GM23338 (cell line): ENCODE results near the gene MATCAP1. TPM values are rescaled to one million over a fixed set of nuclear protein-coding genes. Genes with fewer than 3 reads are reported as not detected.
A peak's percentile ranks its signal among the peaks of the same experiment; 100 is the strongest.

Experiments used
- ATAC-seq: fragments of 200-7000 bp; cut with Tn5 transposase; 3 replicates; pipeline ENCODE4 v1.9.1; 2020
- DNase-seq: peaks from one replicate; pipeline ENCODE4 v3.0.0-alpha.2; 2015; ENCODE audit warnings: low spot score
- H2AFZ ChIP-seq: fragments of 200-600 bp; sonication (generic); 2 replicates; pipeline ENCODE4 v1.8.0; 2016; ENCODE audit warnings: antibody characterized with exemption, mild to moderate bottlenecking, moderate library complexity
- H3F3A ChIP-seq: fragments of 200-600 bp; sonication (generic); replicated peaks from 2 replicates; pipeline ENCODE4 v1.8.0; 2017; ENCODE audit warnings: antibody characterized with exemption, mixed run types, low read depth
- H3K27ac ChIP-seq: fragments of 200-600 bp; sonication (generic); 2 replicates; pipeline ENCODE4 v1.6.1; 2016; ENCODE audit warnings: low read depth
- H3K27me3 ChIP-seq: fragments of 200-600 bp; sonication (generic); 2 replicates; pipeline ENCODE4 v1.8.0; 2016; ENCODE audit warnings: mild to moderate bottlenecking, mixed run types, moderate library complexity; ENCODE audit not compliant: insufficient read depth
- H3K36me3 ChIP-seq: fragments of 200-600 bp; sonication (generic); 2 replicates; pipeline ENCODE4 v1.8.0; 2016; ENCODE audit warnings: mild to moderate bottlenecking; ENCODE audit not compliant: insufficient read depth
- H3K4me1 ChIP-seq: fragments of 200-600 bp; sonication (generic); 2 replicates; pipeline ENCODE4 v1.8.0; 2016; ENCODE audit warnings: mild to moderate bottlenecking, moderate library complexity; ENCODE audit not compliant: insufficient read depth
- H3K4me2 ChIP-seq: fragments of 200-600 bp; sonication (generic); 2 replicates; pipeline ENCODE4 v1.7.1; 2017; ENCODE audit warnings: mixed run types
- H3K4me3 ChIP-seq: fragments of 200-600 bp; sonication (generic); 2 replicates; pipeline ENCODE4 v1.6.1; 2016; ENCODE audit warnings: mixed run types
- H3K79me2 ChIP-seq: fragments of 200-600 bp; sonication (generic); replicated peaks from 2 replicates; pipeline ENCODE4 v1.8.0; 2017; ENCODE audit warnings: mild to moderate bottlenecking; ENCODE audit not compliant: insufficient read depth
- H3K9me2 ChIP-seq: fragments of 200-600 bp; sonication (generic); 2 replicates; pipeline ENCODE4 v1.8.0; 2017; ENCODE audit not compliant: insufficient read depth
- H4K20me1 ChIP-seq: fragments of 200-600 bp; sonication (generic); replicated peaks from 2 replicates; pipeline ENCODE4 v1.8.0; 2017; ENCODE audit warnings: mild to moderate bottlenecking; ENCODE audit not compliant: insufficient read depth
- H3K27ac Mint-ChIP-seq: 2 replicates; pipeline ENCODE4 v1.8.0; 2020; ENCODE audit warnings: inconsistent platforms, mild to moderate bottlenecking, moderate library complexity, mixed read lengths
- H3K27me3 Mint-ChIP-seq: 3 replicates; pipeline ENCODE4 v1.8.0; 2022; ENCODE audit warnings: low read depth, mild to moderate bottlenecking, moderate library complexity, mixed read lengths, inconsistent platforms; ENCODE audit not compliant: insufficient read depth, poor library complexity
- H3K36me3 Mint-ChIP-seq: 3 replicates; pipeline ENCODE4 v1.8.0; 2021; ENCODE audit warnings: low read depth, mild to moderate bottlenecking, inconsistent platforms, moderate library complexity, mixed read lengths
- H3K4me1 Mint-ChIP-seq: 3 replicates; pipeline ENCODE4 v1.8.0; 2020; ENCODE audit warnings: mild to moderate bottlenecking, inconsistent platforms, mixed read lengths
- H3K4me3 Mint-ChIP-seq: 3 replicates; pipeline ENCODE4 v1.8.0; 2021; ENCODE audit warnings: moderate library complexity, mild to moderate bottlenecking, inconsistent platforms, mixed read lengths
- H3K9me3 Mint-ChIP-seq: 3 replicates; pipeline ENCODE4 v1.8.0; 2020; ENCODE audit warnings: moderate library complexity, mild to moderate bottlenecking, inconsistent platforms, mixed read lengths
- CREB1 ChIP-seq: fragments of 250-450 bp; sonication (Bioruptor Pico); IDR thresholded peaks from 2 replicates; pipeline ENCODE4 v1.5.0; 2020; ENCODE audit warnings: low read depth, mild to moderate bottlenecking, moderate library complexity
- ETS1 ChIP-seq: IDR thresholded peaks from 2 replicates; pipeline ENCODE4 v1.6.1; 2016; ENCODE audit warnings: antibody characterized with exemption
- EZH2 ChIP-seq: fragments of 200-600 bp; sonication (generic); IDR thresholded peaks from one replicate; pipeline ENCODE4 v1.8.0; 2017; ENCODE audit warnings: antibody characterized with exemption, mild to moderate bottlenecking, low read depth; ENCODE audit not compliant: unreplicated experiment
- EZH2phosphoT487 ChIP-seq: fragments of 200-600 bp; sonication (generic); IDR thresholded peaks from one replicate; pipeline ENCODE4 v1.8.1; 2018; ENCODE audit warnings: antibody characterized with exemption; ENCODE audit not compliant: unreplicated experiment
- JUNB ChIP-seq: IDR thresholded peaks from one replicate; pipeline ENCODE4 v1.6.1; 2016; ENCODE audit warnings: antibody characterized with exemption; ENCODE audit not compliant: unreplicated experiment
- NANOG ChIP-seq: IDR thresholded peaks from 2 replicates; pipeline ENCODE4 v1.6.1; 2016; ENCODE audit warnings: antibody characterized with exemption, borderline replicate concordance
- POLR2AphosphoS5 ChIP-seq: IDR thresholded peaks from 2 replicates; pipeline ENCODE4 v1.6.1; 2016; ENCODE audit warnings: antibody characterized with exemption, low read depth
- STAT1 ChIP-seq: IDR thresholded peaks from one replicate; pipeline ENCODE4 v1.6.1; 2016; ENCODE audit warnings: antibody characterized with exemption; ENCODE audit not compliant: unreplicated experiment
- ZNF114 ChIP-seq: fragments of 250-450 bp; sonication (Bioruptor Pico); IDR thresholded peaks from 2 replicates; pipeline ENCODE4 v1.5.0; 2020; ENCODE audit warnings: mild to moderate bottlenecking, moderate library complexity
- ZNF331 ChIP-seq: fragments of 250-450 bp; sonication (Bioruptor Pico); IDR thresholded peaks from 2 replicates; pipeline ENCODE4 v1.5.0; 2020; ENCODE audit warnings: low read depth, mild to moderate bottlenecking, moderate library complexity
- ZNF462 ChIP-seq: fragments of 250-450 bp; sonication (Bioruptor Pico); IDR thresholded peaks from 2 replicates; pipeline ENCODE4 v1.5.0; 2020; ENCODE audit warnings: mild to moderate bottlenecking, moderate library complexity
- polyA plus RNA-seq: library from polyadenylated mRNA; unstranded; fragments of >200 nt; fragmentation: Nextera tagmentation; extraction: Ambion mirVana; gene quantifications from 2 replicates; pipeline ENCODE4 v1.2.1, GENCODE V29; 2016
- total RNA-seq: library from RNA; depleted of rRNA; stranded (reverse); fragments of >200 nt; shearing (Covaris generic); gene quantifications from 2 replicates; pipeline ENCODE4 v1.2.3, GENCODE V29; 2014
- TF ChIP-seq, protein P1 (sequence below): IDR thresholded peaks from one replicate; pipeline ENCODE4 v1.6.1; 2018; ENCODE audit warnings: antibody characterized with exemption; ENCODE audit not compliant: unreplicated experiment
- TF ChIP-seq, protein P2 (sequence below), 2 experiments: fragments of 200-600 bp in 1 of 2; sonication (generic) in 1 of 2; conservative IDR thresholded peaks; 2 replicates each; pipeline versions ENCODE4 v1.5.1 to v1.6.1; 2016 to 2017; ENCODE audit warnings: antibody characterized with exemption in 2 of 2, low read depth in 2 of 2, mild to moderate bottlenecking in 2 of 2, moderate library complexity in 1 of 2

Gene MATCAP1
- total and polyA plus RNA-seq, 2 experiments from 2014 or later = 9.5 to 22.7 TPM

DNA sequence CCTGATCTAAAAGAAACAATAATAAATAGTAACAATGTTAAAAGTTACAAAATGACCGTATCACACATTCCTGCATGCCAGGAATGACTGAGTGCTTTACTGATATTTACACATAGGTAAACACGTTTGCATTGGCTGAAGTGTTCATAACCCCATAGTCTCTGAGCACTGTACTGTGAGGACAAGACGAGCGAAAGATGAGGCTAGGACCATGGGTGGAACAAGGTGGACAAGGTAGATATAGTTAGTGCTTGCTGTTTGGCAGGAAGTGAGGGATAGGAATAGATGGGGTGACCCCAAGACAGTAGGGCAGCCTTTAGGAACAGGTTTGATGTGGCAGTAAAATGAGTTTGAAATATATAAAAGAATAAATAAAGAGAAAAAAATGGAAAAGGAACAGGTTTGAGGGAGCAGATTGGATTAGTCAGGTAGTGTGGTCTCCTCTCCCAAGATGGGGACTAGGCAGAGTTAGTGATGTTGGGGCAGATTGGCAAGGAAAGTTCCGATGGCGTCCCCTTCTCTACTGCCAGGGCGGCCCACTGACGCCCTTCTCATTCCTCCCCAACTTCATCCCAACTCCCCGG lies 7.7 kb upstream of the MATCAP1 start:
- Mint-ChIP-seq H3K36me3 (peaks cover 33% of the 10 kb centered on the region), H3K27ac (no peak overlapping the region), H3K4me1 (peaks cover 24% of the 10 kb centered on the region), H3K27me3 (peaks cover 11% of the 10 kb centered on the region), H3K4me3 (peak overlapping the region; percentile 93), H3K9me3 (no peaks in the 10 kb centered on the region)
- TF ChIP-seq ZNF462 (CRISPR knock-in tag) = no peak
- no peak for TF ChIP-seq CREB1 (CRISPR knock-in tag)
- no peak for TF ChIP-seq EZH2phosphoT487
- TF ChIP-seq EZH2 = no peak
- TF ChIP-seq JUNB = no peak
- no peak for TF ChIP-seq STAT1
- TF ChIP-seq NANOG = no peak
- TF ChIP-seq ETS1 = no peak
- TF ChIP-seq, protein P1, sequence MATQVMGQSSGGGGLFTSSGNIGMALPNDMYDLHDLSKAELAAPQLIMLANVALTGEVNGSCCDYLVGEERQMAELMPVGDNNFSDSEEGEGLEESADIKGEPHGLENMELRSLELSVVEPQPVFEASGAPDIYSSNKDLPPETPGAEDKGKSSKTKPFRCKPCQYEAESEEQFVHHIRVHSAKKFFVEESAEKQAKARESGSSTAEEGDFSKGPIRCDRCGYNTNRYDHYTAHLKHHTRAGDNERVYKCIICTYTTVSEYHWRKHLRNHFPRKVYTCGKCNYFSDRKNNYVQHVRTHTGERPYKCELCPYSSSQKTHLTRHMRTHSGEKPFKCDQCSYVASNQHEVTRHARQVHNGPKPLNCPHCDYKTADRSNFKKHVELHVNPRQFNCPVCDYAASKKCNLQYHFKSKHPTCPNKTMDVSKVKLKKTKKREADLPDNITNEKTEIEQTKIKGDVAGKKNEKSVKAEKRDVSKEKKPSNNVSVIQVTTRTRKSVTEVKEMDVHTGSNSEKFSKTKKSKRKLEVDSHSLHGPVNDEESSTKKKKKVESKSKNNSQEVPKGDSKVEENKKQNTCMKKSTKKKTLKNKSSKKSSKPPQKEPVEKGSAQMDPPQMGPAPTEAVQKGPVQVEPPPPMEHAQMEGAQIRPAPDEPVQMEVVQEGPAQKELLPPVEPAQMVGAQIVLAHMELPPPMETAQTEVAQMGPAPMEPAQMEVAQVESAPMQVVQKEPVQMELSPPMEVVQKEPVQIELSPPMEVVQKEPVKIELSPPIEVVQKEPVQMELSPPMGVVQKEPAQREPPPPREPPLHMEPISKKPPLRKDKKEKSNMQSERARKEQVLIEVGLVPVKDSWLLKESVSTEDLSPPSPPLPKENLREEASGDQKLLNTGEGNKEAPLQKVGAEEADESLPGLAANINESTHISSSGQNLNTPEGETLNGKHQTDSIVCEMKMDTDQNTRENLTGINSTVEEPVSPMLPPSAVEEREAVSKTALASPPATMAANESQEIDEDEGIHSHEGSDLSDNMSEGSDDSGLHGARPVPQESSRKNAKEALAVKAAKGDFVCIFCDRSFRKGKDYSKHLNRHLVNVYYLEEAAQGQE = no peak
- TF ChIP-seq POLR2AphosphoS5 = no peak
- TF ChIP-seq, protein P2, sequence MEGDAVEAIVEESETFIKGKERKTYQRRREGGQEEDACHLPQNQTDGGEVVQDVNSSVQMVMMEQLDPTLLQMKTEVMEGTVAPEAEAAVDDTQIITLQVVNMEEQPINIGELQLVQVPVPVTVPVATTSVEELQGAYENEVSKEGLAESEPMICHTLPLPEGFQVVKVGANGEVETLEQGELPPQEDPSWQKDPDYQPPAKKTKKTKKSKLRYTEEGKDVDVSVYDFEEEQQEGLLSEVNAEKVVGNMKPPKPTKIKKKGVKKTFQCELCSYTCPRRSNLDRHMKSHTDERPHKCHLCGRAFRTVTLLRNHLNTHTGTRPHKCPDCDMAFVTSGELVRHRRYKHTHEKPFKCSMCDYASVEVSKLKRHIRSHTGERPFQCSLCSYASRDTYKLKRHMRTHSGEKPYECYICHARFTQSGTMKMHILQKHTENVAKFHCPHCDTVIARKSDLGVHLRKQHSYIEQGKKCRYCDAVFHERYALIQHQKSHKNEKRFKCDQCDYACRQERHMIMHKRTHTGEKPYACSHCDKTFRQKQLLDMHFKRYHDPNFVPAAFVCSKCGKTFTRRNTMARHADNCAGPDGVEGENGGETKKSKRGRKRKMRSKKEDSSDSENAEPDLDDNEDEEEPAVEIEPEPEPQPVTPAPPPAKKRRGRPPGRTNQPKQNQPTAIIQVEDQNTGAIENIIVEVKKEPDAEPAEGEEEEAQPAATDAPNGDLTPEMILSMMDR (conservative IDR thresholded peaks at IDR 0.05; ENCODE audit: low read depth in 2 of 2) = no peak
- no peak for TF ChIP-seq ZNF114
- no peak for TF ChIP-seq ZNF331 (CRISPR knock-in tag)
- Histone ChIP-seq H3K27me3 (peaks cover 3% of the 10 kb centered on the region; the same call in 1 of the 2 replicates), H3K9me2 (no peaks in the 10 kb centered on the region), H3K79me2 (peaks cover 21% of the 10 kb centered on the region), H3K36me3 (peaks cover 16% of the 10 kb centered on the region; the same call in 1 of the 2 replicates), H3F3A (0 out of 2 replicates have a peak, but pooled peaks cover 9% of the 10 kb centered on the region), H3K4me2 (peak overlapping the region; percentile 62), H3K27ac (no peak overlapping the region), H2AFZ (peak overlapping the region; percentile 96), H3K4me1 (peaks cover 7% of the 10 kb centered on the region; the same call in 1 of the 2 replicates), H4K20me1 (peaks cover 18% of the 10 kb centered on the region), H3K4me3 (peak overlapping the region; percentile 97)
- no peak for ATAC-seq
- no peak for DNase-seq
